GM23248 (cell line): Measurements from ENCODE around the gene CYP4A22. TPM values are rescaled to one million over a fixed set of nuclear protein-coding genes. Genes with fewer than 3 reads are reported as not detected.

Source experiments
- DNase-seq: peaks from one replicate; pipeline ENCODE4 v3.0.0-alpha.2; 2015
- H2AFZ ChIP-seq: fragments of 200-600 bp; sonication (generic); 2 replicates; pipeline ENCODE4 v1.6.1; 2016; ENCODE audit warnings: antibody characterized with exemption
- H3F3A ChIP-seq: fragments of 200-600 bp; sonication (generic); 2 replicates; pipeline ENCODE4 v1.6.1; 2016; ENCODE audit warnings: mild to moderate bottlenecking, antibody characterized with exemption, mixed run types; ENCODE audit not compliant: insufficient read depth
- H3K27ac ChIP-seq: fragments of 200-600 bp; sonication (generic); 2 replicates; pipeline ENCODE4 v1.5.1; 2016; ENCODE audit warnings: mild to moderate bottlenecking
- H3K27me3 ChIP-seq: fragments of 200-600 bp; sonication (generic); replicated peaks from 2 replicates; pipeline ENCODE4 v1.6.1; 2016; ENCODE audit warnings: mild to moderate bottlenecking; ENCODE audit not compliant: insufficient read depth
- H3K36me3 ChIP-seq: fragments of 200-600 bp; sonication (generic); 2 replicates; pipeline ENCODE4 v1.6.1; 2016; ENCODE audit warnings: low read depth, mild to moderate bottlenecking
- H3K4me1 ChIP-seq: fragments of 200-600 bp; sonication (generic); 2 replicates; pipeline ENCODE4 v1.6.1; 2016; ENCODE audit warnings: mild to moderate bottlenecking; ENCODE audit not compliant: insufficient read depth
- H3K4me2 ChIP-seq: fragments of 200-600 bp; sonication (generic); one replicate; pipeline ENCODE4 v1.6.1; 2016; ENCODE audit warnings: mild to moderate bottlenecking; ENCODE audit not compliant: unreplicated experiment
- H3K4me3 ChIP-seq: fragments of 200-600 bp; sonication (generic); 2 replicates; pipeline ENCODE4 v1.5.1; 2016; ENCODE audit warnings: mild to moderate bottlenecking
- H3K79me2 ChIP-seq: fragments of 200-600 bp; sonication (generic); 2 replicates; pipeline ENCODE4 v1.6.1; 2016; ENCODE audit warnings: mild to moderate bottlenecking; ENCODE audit not compliant: insufficient read depth
- H3K9ac ChIP-seq: fragments of 200-600 bp; sonication (generic); 2 replicates; pipeline ENCODE4 v1.6.1; 2016; ENCODE audit warnings: mild to moderate bottlenecking
- H3K9me2 ChIP-seq: fragments of 200-600 bp; sonication (generic); 2 replicates; pipeline ENCODE4 v1.6.1; 2016; ENCODE audit warnings: mixed run types, mild to moderate bottlenecking, moderate library complexity; ENCODE audit not compliant: insufficient read depth
- H3K9me3 ChIP-seq: fragments of 200-600 bp; sonication (generic); one replicate; pipeline ENCODE4 v1.6.1; 2017; ENCODE audit warnings: low read depth
- H4K20me1 ChIP-seq: fragments of 200-600 bp; sonication (generic); 2 replicates; pipeline ENCODE4 v1.6.0; 2016; ENCODE audit not compliant: insufficient read depth
- EZH2 ChIP-seq: fragments of 200-600 bp; sonication (generic); IDR thresholded peaks from 2 replicates; pipeline ENCODE4 v1.6.1; 2018; ENCODE audit warnings: antibody characterized with exemption, mild to moderate bottlenecking; ENCODE audit not compliant: insufficient read depth, poor library complexity, severe bottlenecking
- EZH2phosphoT487 ChIP-seq: fragments of 200-600 bp; sonication (generic); IDR thresholded peaks from 2 replicates; pipeline ENCODE4 v1.6.1; 2018; ENCODE audit warnings: antibody characterized with exemption, moderate library complexity, mild to moderate bottlenecking, low read depth; ENCODE audit not compliant: insufficient read depth
- WGBS, 2 experiments: methylation state at CpG; one replicate each; pipeline ENCODE4 v1.1.6; 2015 to 2017; ENCODE audit warnings: low lambda C conversion rate in 2 of 2, low coverage in 1 of 2; ENCODE audit errors: missing lambda C conversion rate in 2 of 2; 5-methylcytosine and 5-hydroxymethylcytosine counted together
- in situ Hi-C: fragments of 300-500 bp; cut with MboI; formaldehyde crosslinking; loops from 2 replicates; pipeline ENCODE4 v1.15.0; 2020
- polyA plus RNA-seq: library from polyadenylated mRNA; unstranded; fragments of >200 nt; fragmentation: Nextera tagmentation; extraction: Ambion mirVana; gene quantifications from 2 replicates; pipeline ENCODE4 v1.2.1, GENCODE V29; 2016
- total RNA-seq: library from RNA; depleted of rRNA; stranded (reverse); fragments of >200 nt; shearing (Covaris generic); gene quantifications from 2 replicates; pipeline ENCODE4 v1.2.3, GENCODE V29; 2014

Gene CYP4A22
- total and polyA plus RNA-seq, 2 experiments from 2014 or later: not detected

GRCh38 chr1:47179988-47180563 lies 42.8 kb downstream of the CYP4A22 start:
- 52 to 53% methylated on average over 3 of the region's 3 CpGs for WGBS, 2 experiments
- H2AFZ ChIP-seq: peak overlapping the region; percentile 100
- no peaks in the 10 kb centered on the region for H3K9me2 ChIP-seq
- no peaks in the 10 kb centered on the region for H3K36me3 ChIP-seq
- H3K4me3 ChIP-seq: peak overlapping the region; percentile 87
- H3K27ac ChIP-seq: no peak overlapping the region
- H3K9me3 ChIP-seq: no peaks in the 10 kb centered on the region
- no peaks in the 10 kb centered on the region for H3K79me2 ChIP-seq
- in situ Hi-C loops: no loop called here
- TF ChIP-seq EZH2phosphoT487: no peak
- no peak for TF ChIP-seq EZH2
- no peak for DNase-seq
- no peaks in the 10 kb centered on the region for H4K20me1 ChIP-seq
- H3K4me1 ChIP-seq: no peaks in the 10 kb centered on the region
- H3K9ac ChIP-seq: peak overlapping the region; percentile 73
- H3K4me2 ChIP-seq: peak overlapping the region; percentile 100
- H3K27me3 ChIP-seq: no peaks in the 10 kb centered on the region
- 0 out of 2 replicates have a peak, but pooled peaks cover 3% of the 10 kb centered on the region for H3F3A ChIP-seq

- in situ Hi-C loops: no loop called here
- WGBS, 2 experiments: 41 to 76% methylated on average over 3 of the region's 3 CpGs
- H3K4me2 ChIP-seq: no peak overlapping the region
Measured at GRCh38 chr1:47180603-47181094, 43.4 kb downstream of the CYP4A22 start.

GRCh38 chr1:47181095-47181954 lies 44.1 kb downstream of the CYP4A22 start:
- Histone ChIP-seq H4K20me1 (no peaks in the 10 kb centered on the region), H3K79me2 (no peaks in the 10 kb centered on the region), H2AFZ (no peak overlapping the region), H3K4me3 (no peak overlapping the region), H3K4me1 (no peaks in the 10 kb centered on the region), H3K27ac (no peak overlapping the region), H3F3A (0 out of 2 replicates have a peak, but pooled peaks cover 3% of the 10 kb centered on the region), H3K9me3 (no peaks in the 10 kb centered on the region), H3K27me3 (no peaks in the 10 kb centered on the region), H3K4me2 (no peak overlapping the region), H3K9me2 (no peaks in the 10 kb centered on the region), H3K36me3 (no peaks in the 10 kb centered on the region), H3K9ac (no peak overlapping the region)
- in situ Hi-C loops: no loop called here
- no peak for TF ChIP-seq EZH2phosphoT487
- no peak for TF ChIP-seq EZH2
- no peak for DNase-seq
- WGBS, 2 experiments: 47 to 55% methylated on average over 16 to 18 of the region's 18 CpGs

More at GRCh38 chr1:47180603-47181094, 43.4 kb downstream of the CYP4A22 start:
- Histone ChIP-seq H2AFZ (peak overlapping the region; percentile 100; the same call in 1 of the 2 replicates), H3K9me3 (no peaks in the 10 kb centered on the region), H3K36me3 (no peaks in the 10 kb centered on the region), H3K9ac (no peak overlapping the region), H3K27me3 (no peaks in the 10 kb centered on the region), H3K4me3 (no peak overlapping the region), H3F3A (0 out of 2 replicates have a peak, but pooled peaks cover 3% of the 10 kb centered on the region), H3K4me1 (no peaks in the 10 kb centered on the region), H3K79me2 (no peaks in the 10 kb centered on the region), H3K27ac (no peak overlapping the region), H4K20me1 (no peaks in the 10 kb centered on the region), H3K9me2 (no peaks in the 10 kb centered on the region)
- no peak for DNase-seq
- no peak for TF ChIP-seq EZH2
- TF ChIP-seq EZH2phosphoT487: no peak

- Histone ChIP-seq H3K27ac (no peak overlapping the region), H3K9me2 (no peaks in the 10 kb centered on the region), H3K27me3 (no peaks in the 10 kb centered on the region), H3K4me1 (no peaks in the 10 kb centered on the region), H3K36me3 (no peaks in the 10 kb centered on the region), H3F3A (0 out of 2 replicates have a peak, but pooled peaks cover 3% of the 10 kb centered on the region), H3K4me2 (no peak overlapping the region), H3K9me3 (no peaks in the 10 kb centered on the region), H2AFZ (no peak overlapping the region), H3K4me3 (no peak overlapping the region), H4K20me1 (no peaks in the 10 kb centered on the region), H3K79me2 (no peaks in the 10 kb centered on the region), H3K9ac (no peak overlapping the region)
- 71% methylated on average over 7 of the region's 7 CpGs for WGBS, 2 experiments
- DNase-seq: no peak
- no peak for TF ChIP-seq EZH2phosphoT487
- in situ Hi-C loops: no loop called here
Measured at GRCh38 chr1:47181955-47182675, 44.9 kb downstream of the CYP4A22 start.
